ENCODE data around the gene TSG101. TPM values are rescaled to one million over a fixed set of nuclear protein-coding genes. Genes with fewer than 3 reads are reported as not detected.

Gene TSG101
- polyA plus RNA-seq, 1 donor (not counting 4 experiments of a cell fraction or from before 2014, with no cell fraction given): 113 TPM

DNA sequence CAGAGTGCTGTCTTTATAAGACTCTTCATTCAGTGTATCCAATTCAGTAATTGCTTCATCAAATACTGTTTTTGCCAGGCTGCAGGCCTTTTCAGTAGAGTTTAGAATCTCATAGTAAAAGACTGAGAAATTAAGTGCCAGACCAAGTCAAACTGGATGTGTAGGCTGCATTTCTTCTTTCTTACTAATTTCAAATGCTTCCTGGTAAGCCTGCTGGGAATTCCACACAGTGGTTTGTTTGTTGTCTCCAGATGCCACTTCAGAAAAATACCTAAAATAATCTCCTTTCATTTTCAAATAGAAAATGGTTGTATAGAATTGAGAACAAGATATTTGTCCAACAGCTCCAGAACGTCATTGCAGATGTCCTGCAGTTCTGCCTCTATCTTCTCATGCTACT lies 36.4 kb downstream of the TSG101 start:
- Histone ChIP-seq H2AFZ (ENCODE audit: control insufficient read depth, low read length) (no peak overlapping the region), H3K27ac (ENCODE audit: control insufficient read depth, insufficient read depth, low read length) (no peak overlapping the region), H3K4me2 (ENCODE audit: control insufficient read depth, extremely low read depth, insufficient read depth, low read depth, low read length) (no peak overlapping the region), H3K27me3 (ENCODE audit: control insufficient read depth, extremely low read depth, insufficient read depth, low read length) (no peaks in the 10 kb centered on the region), H3K4me1 (ENCODE audit: control insufficient read depth, extremely low read depth, insufficient read depth, low read length) (peaks cover 6% of the 10 kb centered on the region), H4K20me1 (ENCODE audit: control insufficient read depth, extremely low read depth, insufficient read depth, low read length) (no peaks in the 10 kb centered on the region), H3K9me1 (ENCODE audit: control insufficient read depth, extremely low read depth, insufficient read depth, low read length) (no peaks in the 10 kb centered on the region), H3K79me2 (ENCODE audit: control insufficient read depth, insufficient read depth, low read length) (no peaks in the 10 kb centered on the region), H3K36me3 (ENCODE audit: control insufficient read depth in 2 of 2, extremely low read depth in 1 of 2, insufficient read depth in 2 of 2, low read length in 2 of 2) (peaks cover 2 to 12% of the 10 kb centered on the region in 2 experiments), H3K4me3 (ENCODE audit: control insufficient read depth in 2 of 3, extremely low read depth in 1 of 3, insufficient read depth in 2 of 3, low read depth in 1 of 3, low read length in 3 of 3) (no peak overlapping the region), H3K9me3 (ENCODE audit: control insufficient read depth, low read depth, low read length) (no peaks in the 10 kb centered on the region), H3K9ac (ENCODE audit: control insufficient read depth, extremely low read depth, insufficient read depth, low read length) (no peak overlapping the region)
- dilution Hi-C loops (cut with MboI; ENCODE audit: extremely low pct_ligation_motif_present, low sequenced_read_pairs): no loop called here
- no peak for TF ChIP-seq EZH2 (IDR thresholded peaks at IDR 0.05; ENCODE audit: low read length)
- no peak for TF ChIP-seq CTCF (optimal IDR thresholded peaks at IDR 0.05 in 1 of 3, IDR thresholded peaks at IDR 0.05 in 1 of 3, conservative IDR thresholded peaks at IDR 0.05 in 1 of 3; ENCODE audit: extremely low read depth in 1 of 3, insufficient read depth in 2 of 3, low read length in 3 of 3)
- DNase-seq (ENCODE audit: low read depth, low spot score): no peak
- FAIRE-seq: no peak

DNA sequence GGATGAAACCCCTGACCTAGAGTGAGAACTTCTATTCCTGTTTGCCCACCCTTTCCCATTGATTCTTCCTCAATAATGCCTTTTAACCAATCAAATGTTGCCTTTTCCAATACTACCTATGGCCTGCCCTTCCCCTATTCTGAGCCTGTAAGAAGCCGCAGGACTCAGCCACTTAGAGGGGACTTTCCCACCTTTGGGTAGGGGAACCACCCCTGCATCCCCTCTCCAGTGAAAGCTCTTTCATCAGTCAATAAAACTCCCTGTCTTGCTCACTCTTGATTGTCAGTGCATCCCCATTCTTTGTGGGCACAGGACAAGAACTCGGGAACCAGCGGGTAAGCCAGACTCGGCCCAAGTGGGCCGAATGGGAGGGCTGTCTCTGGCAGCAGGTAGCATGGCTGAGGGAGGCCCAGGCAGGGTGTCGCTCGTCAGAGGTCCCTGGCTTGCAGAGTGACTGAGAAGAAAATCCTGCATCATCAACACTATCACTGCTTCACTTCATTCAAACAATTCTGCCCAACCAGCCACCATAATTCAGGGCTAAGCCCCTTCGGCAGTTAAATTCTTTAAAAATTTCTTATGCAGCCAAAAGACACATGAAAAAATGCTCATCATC lies 40.7 kb downstream of the TSG101 start:
- no peaks in the 10 kb centered on the region for H3K27me3 ChIP-seq (ENCODE audit: control insufficient read depth, extremely low read depth, insufficient read depth, low read length)
- DNase-seq (ENCODE audit: low read depth, low spot score): no peak
- no peak overlapping the region for H3K27ac ChIP-seq (ENCODE audit: control insufficient read depth, insufficient read depth, low read length)
- H3K4me1 ChIP-seq (ENCODE audit: control insufficient read depth, extremely low read depth, insufficient read depth, low read length): no peaks in the 10 kb centered on the region
- no peak for FAIRE-seq
- no peaks in the 10 kb centered on the region for H3K79me2 ChIP-seq (ENCODE audit: control insufficient read depth, insufficient read depth, low read length)
- H3K9me1 ChIP-seq (ENCODE audit: control insufficient read depth, extremely low read depth, insufficient read depth, low read length): no peaks in the 10 kb centered on the region
- H3K4me3 ChIP-seq (ENCODE audit: control insufficient read depth in 2 of 3, extremely low read depth in 1 of 3, insufficient read depth in 2 of 3, low read depth in 1 of 3, low read length in 3 of 3): no peak overlapping the region
- no peak overlapping the region for H3K9ac ChIP-seq (ENCODE audit: control insufficient read depth, extremely low read depth, insufficient read depth, low read length)
- dilution Hi-C loops (cut with MboI; ENCODE audit: extremely low pct_ligation_motif_present, low sequenced_read_pairs): no loop called here
- H3K4me2 ChIP-seq (ENCODE audit: control insufficient read depth, extremely low read depth, insufficient read depth, low read depth, low read length): no peak overlapping the region
- no peak for TF ChIP-seq EZH2 (IDR thresholded peaks at IDR 0.05; ENCODE audit: low read length)
- no peak for TF ChIP-seq CTCF (optimal IDR thresholded peaks at IDR 0.05 in 1 of 3, IDR thresholded peaks at IDR 0.05 in 1 of 3, conservative IDR thresholded peaks at IDR 0.05 in 1 of 3; ENCODE audit: extremely low read depth in 1 of 3, insufficient read depth in 2 of 3, low read length in 3 of 3)
- peaks cover 11 to 21% of the 10 kb centered on the region in 2 experiments for H3K36me3 ChIP-seq (ENCODE audit: control insufficient read depth in 2 of 2, extremely low read depth in 1 of 2, insufficient read depth in 2 of 2, low read length in 2 of 2)
- no peaks in the 10 kb centered on the region for H4K20me1 ChIP-seq (ENCODE audit: control insufficient read depth, extremely low read depth, insufficient read depth, low read length)
- no peaks in the 10 kb centered on the region for H3K9me3 ChIP-seq (ENCODE audit: control insufficient read depth, low read depth, low read length)
- no peak overlapping the region for H2AFZ ChIP-seq (ENCODE audit: control insufficient read depth, low read length)

All from keratinocyte (primary cell).